Left cardiac atrium (tissue), 4 donors: ENCODE measurements around the gene FSTL4. TPM values are rescaled to one million over a fixed set of nuclear protein-coding genes. Genes with fewer than 3 reads are reported as not detected.
A peak's percentile ranks its signal among the peaks of the same experiment; 100 is the strongest.
"Not testable (repeated sequence)": the region's sequence is repeated elsewhere in the genome, so short reads cannot be mapped to it uniquely, and the experiment has no call there.

Source experiments
- ATAC-seq, 2 donors: fragments of 200-7000 bp; cut with Tn5 transposase; one replicate each; pipeline ENCODE4 v1.9.1; 2020; ENCODE audit warnings: mild to moderate bottlenecking in 2 of 2, moderate library complexity in 2 of 2
- DNase-seq: peaks from one replicate; pipeline ENCODE4 v3.0.0-alpha.2; 2020
- intact Hi-C, 2 donors: fragments of 100-400 bp; cut with DNase I; formaldehyde crosslinking; loops; one replicate each; pipeline versions ENCODE4 v1.14.1 to v1.15.1; 2022 to 2023
- total RNA-seq, 2 donors: library from RNA; stranded (reverse); fragmentation: NEBNext Ultra II Directional; extraction: Animal tissue kit (Norgen Biotek cat#: 25700); gene quantifications; one replicate each; pipeline ENCODE4 v1.2.1, GENCODE V29; 2021
- donor health status: DM: no; HTN: yes; CAD: no.
- donor health status: DM: no; HTN: yes; CAD: no; lungs with severe emphysema.
- donor health status: DM: yes; HTN: yes; CAD: no.
- donor health status: Dilated cardiomyopathy.

FSTL4 gene
- total RNA-seq, 2 donors from 2014 or later = 0.21 TPM; not detected in 1

- intact Hi-C loops, ATAC-seq, DNase-seq: not testable (repeated sequence)
Observed at GRCh38 chr5:133216138-133216537, 396.2 kb downstream of the FSTL4 start.

GRCh38 chr5:133214153-133214820, 398.1 kb downstream of the FSTL4 start:
- intact Hi-C loops = no loop called here
- DNase-seq = no peak
- no peak for ATAC-seq

GRCh38 chr5:133205649-133206048, 406.7 kb downstream of the FSTL4 start:
- intact Hi-C loops = no loop called here
- ATAC-seq (no peak), DNase-seq (no peak)

GRCh38 chr5:133205204-133205603, 407.1 kb downstream of the FSTL4 start:
- DNase-seq (no peak), ATAC-seq (no peak)
- intact Hi-C loops = no loop called here

- intact Hi-C loops = no loop called here
- ATAC-seq (peak; percentile 53 to 59), DNase-seq (no peak)
Observed at GRCh38 chr5:133203317-133204305, 408.7 kb downstream of the FSTL4 start.

GRCh38 chr5:133202066-133202665, 410.2 kb downstream of the FSTL4 start:
- DNase-seq (no peak), ATAC-seq (no peak)
- intact Hi-C loops = no loop called here

GRCh38 chr5:133201310-133201709, 411.0 kb downstream of the FSTL4 start:
- intact Hi-C loops = no loop called here
- DNase-seq = no peak
- ATAC-seq = no peak

GRCh38 chr5:133200256-133200655, 412.1 kb downstream of the FSTL4 start:
- DNase-seq (no peak), ATAC-seq (no peak)
- intact Hi-C loops = no loop called here

- intact Hi-C loops = no loop called here
- ATAC-seq = no peak
- no peak for DNase-seq
Observed at GRCh38 chr5:133199417-133200178, 412.7 kb downstream of the FSTL4 start.

- intact Hi-C loops = no loop called here
- ATAC-seq (no peak), DNase-seq (no peak)
Observed at GRCh38 chr5:133198511-133198910, 413.8 kb downstream of the FSTL4 start.

GRCh38 chr5:133196441-133197085, 415.8 kb downstream of the FSTL4 start:
- no peak for DNase-seq
- intact Hi-C loops = no loop called here
- ATAC-seq = no peak

- intact Hi-C loops = no loop called here
- ATAC-seq = no peak
- DNase-seq = no peak
Observed at GRCh38 chr5:133195250-133195649, 417.1 kb downstream of the FSTL4 start.

- intact Hi-C loops = no loop called here
- DNase-seq = no peak
Observed at GRCh38 chr5:133193794-133194193, 418.5 kb downstream of the FSTL4 start.

GRCh38 chr5:133192716-133193115, 419.6 kb downstream of the FSTL4 start:
- ATAC-seq = no peak
- intact Hi-C loops = no loop called here
- DNase-seq = no peak

More at GRCh38 chr5:133193794-133194193, 418.5 kb downstream of the FSTL4 start:
- ATAC-seq = no peak

GRCh38 chr5:133189881-133190280, 422.5 kb downstream of the FSTL4 start:
- ATAC-seq (no peak), DNase-seq (no peak)
- intact Hi-C loops = no loop called here

GRCh38 chr5:133179405-133179804, 432.9 kb downstream of the FSTL4 start:
- DNase-seq (no peak), ATAC-seq (no peak)
- intact Hi-C loops = no loop called here

- DNase-seq, ATAC-seq, intact Hi-C loops: not testable (repeated sequence)
Observed at GRCh38 chr5:133170756-133171387, 441.5 kb downstream of the FSTL4 start.

GRCh38 chr5:133164759-133165158, 447.6 kb downstream of the FSTL4 start:
- no peak for ATAC-seq
- no peak for DNase-seq
- intact Hi-C loops = no loop called here
